Cardiac septum (tissue), 1 donor: ENCODE data around the gene GLTPD2. TPM values are rescaled to one million over a fixed set of nuclear protein-coding genes. Genes with fewer than 3 reads are reported as not detected.

Experiments used
- DNase-seq: peaks from one replicate; pipeline ENCODE4 v3.0.0-alpha.2; 2020; ENCODE audit warnings: low spot score
- intact Hi-C: fragments of 100-400 bp; cut with DNase I; formaldehyde crosslinking; loops from one replicate; pipeline ENCODE4 v1.14.0; 2022
- total RNA-seq: library from RNA; stranded (reverse); fragmentation: NEBNext Ultra II Directional; extraction: Animal tissue kit (Norgen Biotek cat#: 25700); gene quantifications from one replicate; pipeline ENCODE4 v1.2.1, GENCODE V29; 2021
- donor health status: DM: no; HTN: no; CAD: no.

GLTPD2 gene
- total RNA-seq, 1 donor from 2014 or later, result not detected

DNA sequence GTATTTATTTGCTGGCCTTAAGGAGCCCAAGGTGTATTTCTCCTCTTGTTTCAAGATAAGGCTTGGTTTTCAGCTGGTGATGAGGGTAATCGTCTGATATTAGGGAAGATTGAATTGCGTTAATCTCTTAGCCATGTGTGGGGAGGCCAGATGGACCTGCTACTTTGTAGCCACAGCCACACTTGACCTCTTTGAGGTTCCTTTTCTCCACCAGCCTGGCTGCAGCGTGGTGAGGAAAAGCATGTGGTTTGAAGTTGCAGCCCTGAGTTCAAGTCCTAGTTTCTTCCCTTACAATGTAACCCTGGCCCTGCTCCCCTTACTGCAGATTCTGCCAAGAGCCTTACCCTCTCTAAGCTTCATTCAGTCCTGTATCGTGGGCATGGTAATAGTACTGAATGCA lies 47.5 kb downstream of the GLTPD2 start:
- intact Hi-C loops, result loop anchor here (5.0 kb wide), 1 partner anchor 46 kb away; no protein-coding TSS in a partner anchor
- DNase-seq, result no peak

DNA sequence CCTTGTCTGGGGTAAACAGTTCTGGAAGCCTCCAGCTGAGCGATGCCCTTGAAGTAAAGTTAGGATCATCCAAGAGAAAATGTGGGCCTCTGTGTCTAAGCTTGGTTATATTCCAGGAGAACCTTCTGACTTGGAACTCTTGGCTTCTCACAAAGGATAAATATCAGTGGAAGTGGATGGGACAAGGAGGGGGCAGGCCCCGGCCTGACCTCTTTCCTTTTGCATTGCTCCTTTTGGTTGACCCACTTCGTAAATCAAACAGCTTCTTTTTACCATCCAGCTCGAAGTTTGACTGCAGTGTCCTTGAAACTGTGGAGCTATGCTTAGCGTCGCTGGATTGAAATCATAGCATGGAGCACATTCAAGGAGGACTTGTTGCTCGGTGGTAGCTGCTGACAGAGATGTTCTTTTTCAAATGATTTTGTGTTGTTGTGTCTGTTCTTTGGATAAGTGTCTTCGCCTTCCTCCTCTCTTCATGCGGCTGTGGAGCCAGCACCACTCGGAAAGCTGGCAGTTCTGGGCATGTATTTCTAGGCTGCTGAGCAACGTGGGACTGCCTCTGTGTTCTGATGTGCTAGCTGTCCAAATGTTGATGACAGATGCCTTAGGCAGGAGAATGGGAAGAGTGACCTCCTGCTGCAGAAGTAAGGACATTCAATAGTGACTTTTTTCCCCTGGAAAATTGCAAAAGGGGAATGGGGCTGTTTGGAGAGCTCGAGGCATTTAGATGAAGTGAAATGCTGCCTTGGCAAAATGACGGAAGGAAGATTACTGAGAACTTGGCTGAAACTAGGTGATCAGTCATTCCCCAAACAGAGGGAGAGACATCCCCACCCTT lies 48.9 kb downstream of the GLTPD2 start:
- no peak for DNase-seq
- intact Hi-C loops, result loop anchor here (5.0 kb wide), 1 partner anchor 45 kb away; no protein-coding TSS in a partner anchor

DNA sequence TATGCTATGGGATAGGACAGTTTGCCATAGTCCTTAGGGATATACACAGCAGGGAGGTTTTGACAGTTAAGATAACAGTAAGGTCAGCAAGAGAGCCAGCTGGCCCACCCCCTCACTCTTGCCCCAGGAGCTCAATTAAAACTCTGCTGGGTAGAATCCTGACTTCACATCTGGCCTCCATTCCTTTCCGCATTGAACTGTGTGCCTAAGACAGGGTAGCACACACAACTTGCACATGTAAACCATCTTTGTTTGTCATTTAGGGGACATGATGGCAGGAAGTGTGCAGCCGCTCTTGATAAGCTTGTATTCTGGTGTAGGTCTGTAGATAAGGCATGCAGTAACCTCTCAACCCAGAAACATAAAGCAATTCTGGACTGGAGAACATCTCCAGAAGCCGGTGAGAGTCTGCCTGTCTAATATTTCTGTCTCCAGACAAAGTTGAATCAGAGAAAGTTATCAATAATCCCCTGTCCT lies 49.6 kb downstream of the GLTPD2 start:
- intact Hi-C loops, result loop anchor here (5.0 kb wide), 1 partner anchor 44 kb away; no protein-coding TSS in a partner anchor
- no peak for DNase-seq

DNA sequence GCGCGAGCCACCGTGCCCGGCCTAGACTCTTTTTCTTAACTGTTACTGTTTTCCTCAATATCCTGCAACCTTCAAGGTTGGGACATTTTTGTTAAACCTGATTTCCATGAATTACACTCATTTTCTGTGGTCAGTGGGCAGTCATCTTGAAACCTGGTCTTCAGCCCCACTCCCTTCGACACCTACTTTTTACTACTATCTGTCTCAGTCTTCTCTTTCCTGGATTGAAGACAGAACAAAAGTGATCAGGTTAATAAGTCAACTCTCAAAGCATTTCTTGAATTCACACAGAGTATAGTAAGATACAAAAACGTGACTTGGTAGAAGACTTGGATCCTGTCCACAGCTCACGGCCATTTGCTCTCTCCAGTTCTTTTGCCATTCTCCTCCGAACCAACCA lies 50.5 kb downstream of the GLTPD2 start:
- intact Hi-C loops, result loop anchor here (5.0 kb wide), 1 partner anchor 43 kb away; no protein-coding TSS in a partner anchor
- DNase-seq, result no peak

Other genes with a start within 250 kb of the GLTPD2 start
- 26.1 TPM for gene MYBBP1A, start 233.6 kb upstream of the GLTPD2 start, total RNA-seq
- gene GGT6, start 228.4 kb upstream of the GLTPD2 start, total RNA-seq, result not detected
- gene SMTNL2, start 204.4 kb upstream of the GLTPD2 start, total RNA-seq, result 8.1 TPM
- 0.35 TPM for gene ALOX15, start 147.3 kb upstream of the GLTPD2 start, total RNA-seq
- 36.4 TPM for gene PELP1, start 84.8 kb upstream of the GLTPD2 start, total RNA-seq
- gene ARRB2, start 78.3 kb upstream of the GLTPD2 start, total RNA-seq, result 20.8 TPM
- 19.9 TPM for gene MED11, start 57.5 kb upstream of the GLTPD2 start, total RNA-seq
- gene ZMYND15, start 49.1 kb upstream of the GLTPD2 start, total RNA-seq, result 0.40 TPM
- 3.6 TPM for gene CXCL16, start 49.0 kb upstream of the GLTPD2 start, total RNA-seq
- not detected for gene TM4SF5, start 17.1 kb upstream of the GLTPD2 start, total RNA-seq
- gene VMO1, start 2.6 kb upstream of the GLTPD2 start, total RNA-seq, result 0.97 TPM
- 147 TPM for gene PSMB6, start 7.2 kb downstream of the GLTPD2 start, total RNA-seq
- 9.5 TPM for gene PLD2, start 18.2 kb downstream of the GLTPD2 start, total RNA-seq
- gene MINK1, start 44.4 kb downstream of the GLTPD2 start, total RNA-seq, result 44.0 TPM
- 0.46 TPM for gene C17orf107, start 110.6 kb downstream of the GLTPD2 start, total RNA-seq
- gene CHRNE, start 114.1 kb downstream of the GLTPD2 start, total RNA-seq, result 5.5 TPM
- gene GP1BA, start 143.3 kb downstream of the GLTPD2 start, total RNA-seq, result not detected
- 176 TPM for gene SLC25A11, start 151.1 kb downstream of the GLTPD2 start, total RNA-seq
- gene RNF167, start 151.3 kb downstream of the GLTPD2 start, total RNA-seq, result 84.7 TPM
- gene PFN1, start 159.6 kb downstream of the GLTPD2 start, total RNA-seq, result 204 TPM
- gene ENO3, start 162.2 kb downstream of the GLTPD2 start, total RNA-seq, result 382 TPM
- 104 TPM for gene SPAG7, start 178.9 kb downstream of the GLTPD2 start, total RNA-seq
- gene CAMTA2, start 198.7 kb downstream of the GLTPD2 start, total RNA-seq, result 38.9 TPM
- 1.8 TPM for gene INCA1, start 208.6 kb downstream of the GLTPD2 start, total RNA-seq
- 646 TPM for gene KIF1C, start 209.0 kb downstream of the GLTPD2 start, total RNA-seq
- gene SLC52A1, start 246.5 kb downstream of the GLTPD2 start, total RNA-seq, result not detected